ENCODE results near the gene HBE1. TPM values are rescaled to one million over a fixed set of nuclear protein-coding genes. Genes with fewer than 3 reads are reported as not detected.
"Not testable (repeated sequence)": the region's sequence is repeated elsewhere in the genome, so short reads cannot be mapped to it uniquely, and the experiment has no call there.

The HBE1 gene
- total RNA-seq, 1 experiment from 2014 or later, result 0.26 TPM

DNA sequence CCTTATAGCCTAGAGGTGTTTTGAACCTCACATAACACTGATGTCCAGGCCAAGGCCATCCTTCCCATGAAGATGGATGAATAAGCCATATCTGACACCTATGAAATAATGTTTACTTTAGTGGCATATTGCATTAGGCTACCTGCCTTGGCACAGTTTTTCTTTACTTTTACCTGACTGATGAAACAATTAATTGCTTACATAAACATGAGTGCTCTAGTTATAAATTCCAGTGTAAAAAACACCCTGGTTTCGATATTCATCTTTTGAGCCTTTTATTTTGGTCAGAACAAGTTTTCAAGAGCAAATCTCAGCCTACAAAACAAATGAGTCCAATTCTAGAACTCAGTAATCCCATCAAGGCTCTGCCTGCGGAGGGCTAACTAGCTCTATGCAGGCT is 7.0 kb upstream of the HBE1 start:
- DNase-seq, result no peak
- no peak overlapping the region for H3K27ac ChIP-seq
- no peaks in the 10 kb centered on the region for H3K36me3 ChIP-seq
- no peaks in the 10 kb centered on the region for H3K4me1 ChIP-seq
- no peak overlapping the region for H3K4me3 ChIP-seq
- no peaks in the 10 kb centered on the region for H3K27me3 ChIP-seq
- H3K9me3 ChIP-seq (replicated peaks), result no peaks in the 10 kb centered on the region

DNA sequence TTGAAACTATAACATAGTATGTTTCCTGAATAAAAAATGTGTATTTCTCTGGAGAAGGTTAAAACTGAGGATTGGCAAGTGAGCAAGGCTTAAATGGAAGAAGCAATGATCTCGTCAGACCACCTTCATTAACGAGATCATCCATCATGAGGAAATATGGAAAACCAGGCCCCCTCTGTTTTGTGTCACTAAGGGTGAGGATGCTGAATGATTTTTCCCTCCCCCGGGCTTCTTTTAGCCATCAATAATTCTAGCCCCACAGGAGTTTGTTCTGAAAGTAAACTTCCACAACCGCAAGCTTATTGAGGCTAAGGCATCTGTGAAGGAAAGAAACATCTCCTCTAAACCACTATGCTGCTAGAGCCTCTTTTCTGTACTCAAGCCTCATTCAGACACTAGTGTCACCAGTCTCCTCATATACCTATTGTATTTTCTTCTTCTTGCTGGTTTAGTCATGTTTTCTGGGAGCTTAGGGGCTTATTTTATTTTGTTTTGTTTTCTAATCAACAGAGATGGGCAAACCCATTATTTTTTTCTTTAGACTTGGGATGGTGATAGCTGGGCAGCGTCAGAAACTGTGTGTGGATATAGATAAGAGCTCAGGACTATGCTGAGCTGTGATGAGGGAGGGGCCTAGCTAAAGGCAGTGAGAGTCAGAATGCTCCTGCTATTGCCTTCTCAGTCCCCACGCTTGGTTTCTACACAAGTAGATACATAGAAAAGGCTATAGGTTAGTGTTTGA is 5.8 kb upstream of the HBE1 start:
- Histone ChIP-seq H3K9me3 (replicated peaks) (no peaks in the 10 kb centered on the region), H3K4me3 (no peak overlapping the region), H3K4me1 (no peaks in the 10 kb centered on the region), H3K27ac (no peak overlapping the region), H3K36me3 (no peaks in the 10 kb centered on the region), H3K27me3 (no peaks in the 10 kb centered on the region)
- DNase-seq, result no peak

DNA sequence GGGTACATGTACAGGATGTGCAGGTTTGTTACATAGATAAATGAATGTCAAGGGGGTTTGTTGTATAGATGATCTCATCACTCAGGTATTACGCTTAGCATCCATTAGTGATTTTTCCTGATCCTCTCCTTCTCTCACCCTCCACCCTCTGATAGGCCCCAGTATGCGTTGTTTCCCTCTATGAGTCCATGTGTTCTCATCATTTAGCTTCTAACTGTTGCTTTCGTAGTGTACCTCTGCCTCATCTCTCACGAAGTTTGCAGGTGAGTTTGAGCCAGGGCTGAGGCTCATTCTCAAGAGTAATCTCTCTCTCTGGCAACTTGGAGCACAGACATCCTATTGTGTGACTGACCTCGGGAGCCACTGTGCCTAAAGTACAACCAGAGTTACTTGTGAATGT is 4.7 kb upstream of the HBE1 start:
- Histone ChIP-seq H3K27ac (no peak overlapping the region), H3K4me3 (no peak overlapping the region)
- DNase-seq, result no peak

DNA sequence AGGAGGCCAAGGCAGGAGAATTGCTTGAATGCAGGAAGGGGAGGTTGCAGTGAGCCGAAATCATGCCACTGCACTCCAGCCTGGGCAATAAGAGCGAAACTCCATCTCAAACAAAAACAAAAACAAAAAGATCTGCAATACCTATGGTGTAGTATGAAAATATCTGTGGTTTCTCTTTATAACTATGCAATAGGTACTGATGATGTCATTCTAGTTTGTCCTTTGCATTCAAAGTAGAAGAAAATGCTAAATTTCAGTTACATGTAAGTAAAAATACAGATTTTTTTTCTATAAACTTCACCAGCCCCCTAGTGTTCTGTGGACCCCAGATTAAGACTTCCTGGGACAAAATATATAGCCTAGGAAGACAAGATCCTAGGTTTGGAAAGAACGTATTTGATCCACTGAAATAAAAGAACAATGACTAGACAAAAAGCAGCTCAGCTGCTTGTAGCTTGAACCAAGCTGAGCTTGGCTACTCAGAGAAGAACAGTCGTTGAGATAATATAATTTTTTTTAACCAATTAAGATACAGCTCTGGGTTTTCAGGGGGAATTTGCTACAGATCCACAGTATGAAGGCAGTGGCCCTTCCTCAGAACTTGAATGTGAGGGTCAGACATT is 2.8 kb upstream of the HBE1 start:
- H3K4me3 ChIP-seq, result no peak overlapping the region
- DNase-seq, result no peak
- no peaks in the 10 kb centered on the region for H3K36me3 ChIP-seq
- no peak overlapping the region for H3K27ac ChIP-seq
- no peaks in the 10 kb centered on the region for H3K4me1 ChIP-seq
- no peaks in the 10 kb centered on the region for H3K27me3 ChIP-seq
- no peaks in the 10 kb centered on the region for H3K9me3 ChIP-seq (replicated peaks)

More for the DNA sequence above, 4.7 kb upstream of the HBE1 start:
- Histone ChIP-seq H3K27me3 (no peaks in the 10 kb centered on the region), H3K9me3 (replicated peaks) (no peaks in the 10 kb centered on the region), H3K4me1 (no peaks in the 10 kb centered on the region), H3K36me3 (no peaks in the 10 kb centered on the region)

DNA sequence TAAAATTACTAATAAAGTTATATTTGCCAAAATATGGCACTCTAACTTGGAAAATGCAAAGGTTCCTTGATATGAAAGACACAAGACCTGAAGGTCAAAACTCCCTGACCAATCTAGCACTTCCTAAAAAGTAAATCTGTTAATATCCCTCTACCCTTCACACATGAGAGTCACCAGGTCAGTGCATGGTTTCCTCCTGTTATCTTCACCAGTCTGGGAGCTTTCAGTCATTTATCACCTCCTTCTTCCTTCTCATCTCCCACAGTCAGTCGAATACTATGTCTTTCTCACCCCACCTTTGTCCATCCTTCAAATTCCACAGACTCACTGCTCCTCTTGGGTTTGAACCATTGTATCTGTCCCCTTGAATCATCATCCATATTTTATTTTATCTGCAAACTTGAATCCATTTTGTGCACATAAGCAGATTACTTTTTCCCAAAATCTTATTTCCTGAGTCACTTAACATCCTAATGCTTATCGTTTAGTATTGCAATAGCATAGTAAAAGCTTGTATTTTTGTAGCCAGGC is 2.6 kb downstream of the HBE1 start:
- Histone ChIP-seq H3K36me3 (no peaks in the 10 kb centered on the region), H3K27ac (no peak overlapping the region), H3K27me3 (no peaks in the 10 kb centered on the region), H3K4me1 (no peaks in the 10 kb centered on the region), H3K4me3 (no peak overlapping the region), H3K9me3 (replicated peaks) (no peaks in the 10 kb centered on the region)
- DNase-seq, result no peak

DNA sequence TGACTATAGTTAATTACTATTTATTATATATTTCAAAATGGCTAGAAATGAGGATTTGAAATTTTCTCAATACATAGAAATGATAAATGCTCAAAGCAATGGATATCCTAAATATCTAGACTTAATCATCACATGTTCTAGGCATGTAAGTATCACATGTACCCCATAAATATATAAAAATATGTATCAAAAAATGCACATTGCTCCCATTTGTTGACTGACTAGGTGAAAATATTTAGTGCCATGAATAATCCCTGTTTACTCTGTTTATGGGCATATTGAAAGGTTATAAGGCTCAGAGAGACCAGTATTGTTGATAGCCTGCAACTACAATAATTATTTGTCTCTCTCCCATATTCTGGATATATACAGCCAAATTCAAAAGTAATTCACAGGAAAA is 3.1 kb downstream of the HBE1 start:
- Histone ChIP-seq H3K27ac (no peak overlapping the region), H3K27me3 (no peaks in the 10 kb centered on the region), H3K36me3 (no peaks in the 10 kb centered on the region), H3K4me1 (no peaks in the 10 kb centered on the region), H3K4me3 (no peak overlapping the region), H3K9me3 (replicated peaks) (no peaks in the 10 kb centered on the region)
- DNase-seq, result no peak

DNA sequence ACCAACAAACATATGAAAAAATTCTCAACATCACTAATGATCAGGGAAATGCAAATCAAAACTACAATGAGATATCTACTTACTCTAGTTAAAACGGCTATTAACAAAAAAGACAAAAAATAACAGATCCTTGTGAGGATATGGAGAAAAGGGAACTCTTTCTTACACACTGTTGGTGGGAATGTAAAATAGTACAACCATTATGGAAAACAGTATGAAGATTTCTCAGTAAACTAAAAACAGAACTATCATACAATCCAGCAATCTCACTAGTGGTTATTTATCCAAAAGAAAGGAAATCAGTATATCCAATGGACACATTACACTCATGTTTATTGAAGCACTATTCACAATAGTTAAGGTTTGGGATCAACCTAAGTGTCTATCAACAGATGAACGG is 3.9 kb downstream of the HBE1 start:
- Histone ChIP-seq H3K4me1 (no peaks in the 10 kb centered on the region), H3K27me3 (no peaks in the 10 kb centered on the region), H3K9me3 (replicated peaks) (no peaks in the 10 kb centered on the region), H3K4me3 (no peak overlapping the region), H3K27ac (no peak overlapping the region), H3K36me3 (no peaks in the 10 kb centered on the region)
- DNase-seq, result no peak

DNA sequence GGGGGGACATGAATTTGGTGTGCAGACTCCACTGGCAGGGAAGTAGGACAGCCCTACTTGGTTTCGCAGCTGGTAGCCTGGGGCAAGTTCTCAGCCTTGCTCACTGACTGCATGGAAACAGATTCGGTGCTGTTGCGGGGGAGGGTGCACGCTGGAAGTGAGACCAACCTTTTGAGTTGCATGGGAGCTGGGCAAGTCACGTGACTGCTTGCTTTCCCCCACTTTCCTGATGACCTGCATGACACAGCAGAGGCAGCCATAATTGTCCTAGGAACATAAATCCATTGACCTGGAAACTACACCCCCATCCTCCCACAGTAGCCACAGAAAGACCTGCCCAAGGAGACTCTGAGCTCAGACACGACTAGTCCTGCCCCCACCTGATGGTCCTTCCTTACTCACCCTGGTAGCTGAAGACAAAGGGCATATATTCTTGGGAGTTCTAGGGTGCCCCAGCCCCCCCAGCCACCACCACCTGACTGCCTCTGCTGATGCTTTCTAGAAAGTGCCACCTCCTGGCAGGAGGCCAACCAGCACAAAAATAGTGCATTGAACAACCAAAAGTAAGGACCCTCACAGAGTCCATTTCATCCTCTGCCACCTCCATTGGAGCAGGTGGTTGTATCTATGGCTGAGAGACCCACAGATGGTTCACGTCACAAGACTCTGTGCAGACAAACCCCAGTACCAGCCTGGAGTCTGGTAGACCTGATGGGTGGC is 11.0 kb downstream of the HBE1 start:
- Histone ChIP-seq H3K4me1 (no peaks in the 10 kb centered on the region), H3K27me3 (no peaks in the 10 kb centered on the region), H3K9me3 (replicated peaks) (no peaks in the 10 kb centered on the region), H3K4me3 (no peak overlapping the region), H3K36me3 (no peaks in the 10 kb centered on the region), H3K27ac (no peak overlapping the region)
- no peak for DNase-seq

DNA sequence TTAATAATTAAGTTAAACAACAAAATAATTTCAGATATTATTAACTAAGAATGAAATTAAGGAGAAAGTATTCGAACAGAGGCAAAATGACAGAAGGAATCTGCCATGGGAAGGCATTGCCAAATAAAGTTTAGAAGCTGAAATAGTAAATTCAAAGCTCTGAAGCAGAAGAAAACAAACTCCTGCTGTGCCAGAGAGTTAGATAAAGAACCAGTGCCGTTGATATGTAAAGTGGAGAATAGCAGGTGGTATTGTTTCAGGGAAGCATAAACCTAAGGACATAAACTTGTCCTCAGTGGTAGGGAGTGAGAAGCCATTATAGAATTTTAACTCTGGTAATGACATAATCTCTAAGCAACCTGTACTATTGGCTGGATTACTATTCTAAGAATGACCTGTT is 12.4 kb downstream of the HBE1 start:
- Histone ChIP-seq H3K27me3 (no peaks in the 10 kb centered on the region), H3K4me1 (no peaks in the 10 kb centered on the region), H3K4me3 (no peak overlapping the region), H3K36me3 (no peaks in the 10 kb centered on the region), H3K27ac (no peak overlapping the region), H3K9me3 (replicated peaks) (no peaks in the 10 kb centered on the region)
- DNase-seq, result no peak

DNA sequence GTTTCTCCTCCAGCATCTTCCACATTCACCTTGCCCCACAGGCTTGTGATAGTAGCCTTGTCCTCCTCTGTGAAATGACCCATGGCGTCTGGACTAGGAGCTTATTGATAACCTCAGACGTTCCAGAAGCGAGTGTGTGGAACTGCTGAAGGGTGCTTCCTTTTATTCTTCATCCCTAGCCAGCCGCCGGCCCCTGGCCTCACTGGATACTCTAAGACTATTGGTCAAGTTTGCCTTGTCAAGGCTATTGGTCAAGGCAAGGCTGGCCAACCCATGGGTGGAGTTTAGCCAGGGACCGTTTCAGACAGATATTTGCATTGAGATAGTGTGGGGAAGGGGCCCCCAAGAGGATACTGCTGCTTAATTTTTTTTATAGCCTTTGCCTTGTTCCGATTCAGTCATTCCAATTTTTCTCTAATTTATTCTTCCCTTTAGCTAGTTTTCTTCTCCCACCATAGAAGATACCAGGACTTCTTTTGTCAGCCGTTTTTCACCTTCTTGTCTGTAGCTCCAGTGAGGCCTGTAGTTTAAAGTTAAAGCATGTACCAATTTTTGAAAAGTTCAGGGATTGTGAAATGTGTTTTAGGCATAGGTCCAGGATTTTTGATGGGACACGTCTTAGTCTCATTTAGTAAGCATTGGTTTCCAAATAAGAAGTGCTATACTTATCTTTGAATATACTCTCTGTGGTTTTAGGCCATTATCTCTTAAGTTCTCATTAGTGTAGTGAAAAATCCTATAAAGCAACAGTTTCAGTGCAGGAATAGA is 14.9 kb downstream of the HBE1 start, which contains the start of gene HBG2:
Gene HBG2 (minus strand): TSS at position 136 of the 768 bp plus-strand sequence. CDS start 53 bp downstream, at position 83.
- DNase-seq; H3K36me3 ChIP-seq; H3K27ac ChIP-seq; H3K27me3 ChIP-seq; H3K4me1 ChIP-seq; H3K4me3 ChIP-seq; H3K9me3 ChIP-seq (replicated peaks): not testable (repeated sequence)

DNA sequence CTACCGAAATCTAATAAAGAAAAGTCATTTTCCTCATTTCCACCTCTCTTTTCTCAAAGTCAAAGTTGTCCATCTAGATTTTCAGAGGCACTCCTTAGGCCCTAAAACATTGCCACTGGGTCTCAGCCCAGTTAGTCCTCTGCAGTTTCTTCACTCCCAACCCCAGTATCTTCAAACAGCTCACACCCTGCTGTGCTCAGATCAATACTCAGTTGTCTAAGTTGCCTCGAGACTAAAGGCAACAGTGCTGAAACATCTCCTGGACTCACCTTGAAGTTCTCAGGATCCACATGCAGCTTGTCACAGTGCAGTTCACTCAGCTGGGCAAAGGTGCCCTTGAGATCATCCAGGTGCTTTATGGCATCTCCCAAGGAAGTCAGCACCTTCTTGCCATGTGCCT is 15.7 kb downstream of the HBE1 start:
- H3K27ac ChIP-seq; H3K4me1 ChIP-seq; H3K36me3 ChIP-seq; H3K27me3 ChIP-seq; H3K9me3 ChIP-seq (replicated peaks); DNase-seq; H3K4me3 ChIP-seq: not testable (repeated sequence)

DNA sequence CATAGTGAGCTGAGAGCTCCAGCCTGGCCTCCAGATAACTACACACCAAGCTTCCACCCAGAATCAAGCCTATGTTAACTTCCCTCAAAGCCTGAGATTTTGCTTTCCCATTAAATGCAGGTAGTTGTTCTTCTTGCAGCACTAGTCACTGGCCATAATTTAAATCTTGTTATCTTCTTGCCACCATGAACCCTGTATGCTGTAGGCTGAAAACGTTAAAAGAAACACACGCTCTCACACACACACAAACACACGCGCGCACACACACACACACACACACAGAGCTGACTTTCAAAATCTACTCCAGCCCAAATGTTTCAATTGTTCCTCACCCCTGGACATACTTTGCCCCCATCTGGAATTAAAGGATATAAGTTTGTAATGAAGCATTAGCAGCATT is 16.3 kb downstream of the HBE1 start:
- not testable (repeated sequence) for H3K27ac ChIP-seq; H3K9me3 ChIP-seq (replicated peaks); DNase-seq; H3K36me3 ChIP-seq; H3K4me3 ChIP-seq; H3K27me3 ChIP-seq; H3K4me1 ChIP-seq

DNA sequence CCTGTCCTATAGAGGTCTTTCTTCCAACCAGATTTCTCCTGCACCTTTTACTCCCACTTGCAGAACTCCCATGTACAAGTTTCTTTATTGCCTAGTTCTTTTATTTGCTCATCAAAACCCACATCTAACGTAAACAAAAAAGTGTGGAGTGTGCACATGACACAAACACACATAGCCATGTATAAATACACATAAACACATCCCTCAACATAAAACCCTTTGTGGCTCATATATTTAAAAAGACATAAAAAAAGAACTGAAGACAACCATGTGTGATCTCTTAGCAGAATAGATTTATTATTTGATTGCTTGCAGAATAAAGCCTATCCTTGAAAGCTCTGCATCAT is 16.9 kb downstream of the HBE1 start:
- DNase-seq, result no peak
- Histone ChIP-seq H3K27ac (no peak overlapping the region), H3K4me1 (no peaks in the 10 kb centered on the region), H3K9me3 (replicated peaks) (no peaks in the 10 kb centered on the region), H3K4me3 (no peak overlapping the region), H3K27me3 (no peaks in the 10 kb centered on the region), H3K36me3 (no peaks in the 10 kb centered on the region)

DNA sequence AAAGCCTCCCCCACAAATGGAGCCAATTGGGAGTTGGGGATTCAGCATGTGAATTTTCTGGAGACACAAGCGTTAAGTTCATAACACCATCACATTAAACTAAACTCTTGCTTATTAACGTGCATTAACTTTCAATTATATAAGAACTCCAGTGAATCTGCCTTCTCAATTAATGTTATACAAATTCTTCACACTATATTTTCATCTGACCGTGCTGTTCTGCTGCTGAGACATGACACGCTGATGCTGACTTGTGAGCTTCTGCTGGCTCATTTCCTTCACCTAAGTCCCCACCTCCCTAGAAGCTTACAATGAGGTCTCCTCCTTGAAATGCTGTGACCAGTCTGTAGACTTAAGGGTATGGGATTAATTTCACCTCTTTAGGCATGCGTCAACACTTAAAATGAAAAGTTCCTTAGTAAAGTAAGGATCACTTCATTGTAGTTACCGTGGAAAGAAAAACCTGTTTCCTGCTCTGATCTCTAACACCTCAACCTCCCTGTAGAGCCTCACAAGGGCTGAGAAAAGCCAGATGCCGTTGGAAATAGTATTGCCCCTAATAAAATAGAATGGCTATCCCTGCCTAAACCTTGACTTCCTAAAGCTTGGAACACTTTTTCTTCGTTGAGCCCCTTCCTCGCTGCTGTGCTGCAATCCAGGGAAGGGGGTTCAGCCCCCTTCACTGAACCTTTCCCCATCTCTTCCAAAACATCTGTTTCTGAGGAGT is 17.4 kb downstream of the HBE1 start:
- Histone ChIP-seq H3K4me3 (no peak overlapping the region), H3K9me3 (replicated peaks) (no peaks in the 10 kb centered on the region), H3K4me1 (no peaks in the 10 kb centered on the region), H3K27ac (no peak overlapping the region), H3K36me3 (no peaks in the 10 kb centered on the region), H3K27me3 (no peaks in the 10 kb centered on the region)
- no peak for DNase-seq
